GM23338 (cell line): ENCODE data around the gene SF1. TPM values are rescaled to one million over a fixed set of nuclear protein-coding genes. Genes with fewer than 3 reads are reported as not detected.
A peak's percentile ranks its signal among the peaks of the same experiment; 100 is the strongest.

Experiments
- ATAC-seq: fragments of 200-7000 bp; cut with Tn5 transposase; 3 replicates; pipeline ENCODE4 v1.9.1; 2020
- DNase-seq: peaks from one replicate; pipeline ENCODE4 v3.0.0-alpha.2; 2015; ENCODE audit warnings: low spot score
- H2AFZ ChIP-seq: fragments of 200-600 bp; sonication (generic); 2 replicates; pipeline ENCODE4 v1.8.0; 2016; ENCODE audit warnings: antibody characterized with exemption, mild to moderate bottlenecking, moderate library complexity
- H3F3A ChIP-seq: fragments of 200-600 bp; sonication (generic); replicated peaks from 2 replicates; pipeline ENCODE4 v1.8.0; 2017; ENCODE audit warnings: antibody characterized with exemption, mixed run types, low read depth
- H3K27ac ChIP-seq: fragments of 200-600 bp; sonication (generic); 2 replicates; pipeline ENCODE4 v1.6.1; 2016; ENCODE audit warnings: low read depth
- H3K27me3 ChIP-seq: fragments of 200-600 bp; sonication (generic); 2 replicates; pipeline ENCODE4 v1.8.0; 2016; ENCODE audit warnings: mild to moderate bottlenecking, mixed run types, moderate library complexity; ENCODE audit not compliant: insufficient read depth
- H3K36me3 ChIP-seq: fragments of 200-600 bp; sonication (generic); 2 replicates; pipeline ENCODE4 v1.8.0; 2016; ENCODE audit warnings: mild to moderate bottlenecking; ENCODE audit not compliant: insufficient read depth
- H3K4me1 ChIP-seq: fragments of 200-600 bp; sonication (generic); 2 replicates; pipeline ENCODE4 v1.8.0; 2016; ENCODE audit warnings: mild to moderate bottlenecking, moderate library complexity; ENCODE audit not compliant: insufficient read depth
- H3K4me2 ChIP-seq: fragments of 200-600 bp; sonication (generic); 2 replicates; pipeline ENCODE4 v1.7.1; 2017; ENCODE audit warnings: mixed run types
- H3K4me3 ChIP-seq: fragments of 200-600 bp; sonication (generic); 2 replicates; pipeline ENCODE4 v1.6.1; 2016; ENCODE audit warnings: mixed run types
- H3K79me2 ChIP-seq: fragments of 200-600 bp; sonication (generic); replicated peaks from 2 replicates; pipeline ENCODE4 v1.8.0; 2017; ENCODE audit warnings: mild to moderate bottlenecking; ENCODE audit not compliant: insufficient read depth
- H3K9me2 ChIP-seq: fragments of 200-600 bp; sonication (generic); 2 replicates; pipeline ENCODE4 v1.8.0; 2017; ENCODE audit not compliant: insufficient read depth
- H4K20me1 ChIP-seq: fragments of 200-600 bp; sonication (generic); replicated peaks from 2 replicates; pipeline ENCODE4 v1.8.0; 2017; ENCODE audit warnings: mild to moderate bottlenecking; ENCODE audit not compliant: insufficient read depth
- H3K27ac Mint-ChIP-seq: 2 replicates; pipeline ENCODE4 v1.8.0; 2020; ENCODE audit warnings: inconsistent platforms, mild to moderate bottlenecking, moderate library complexity, mixed read lengths
- H3K27me3 Mint-ChIP-seq: 3 replicates; pipeline ENCODE4 v1.8.0; 2022; ENCODE audit warnings: low read depth, mild to moderate bottlenecking, moderate library complexity, mixed read lengths, inconsistent platforms; ENCODE audit not compliant: insufficient read depth, poor library complexity
- H3K36me3 Mint-ChIP-seq: 3 replicates; pipeline ENCODE4 v1.8.0; 2021; ENCODE audit warnings: low read depth, mild to moderate bottlenecking, inconsistent platforms, moderate library complexity, mixed read lengths
- H3K4me1 Mint-ChIP-seq: 3 replicates; pipeline ENCODE4 v1.8.0; 2020; ENCODE audit warnings: mild to moderate bottlenecking, inconsistent platforms, mixed read lengths
- H3K4me3 Mint-ChIP-seq: 3 replicates; pipeline ENCODE4 v1.8.0; 2021; ENCODE audit warnings: moderate library complexity, mild to moderate bottlenecking, inconsistent platforms, mixed read lengths
- H3K9me3 Mint-ChIP-seq: 3 replicates; pipeline ENCODE4 v1.8.0; 2020; ENCODE audit warnings: moderate library complexity, mild to moderate bottlenecking, inconsistent platforms, mixed read lengths
- ZNF462 ChIP-seq: fragments of 250-450 bp; sonication (Bioruptor Pico); IDR thresholded peaks from 2 replicates; pipeline ENCODE4 v1.5.0; 2020; ENCODE audit warnings: mild to moderate bottlenecking, moderate library complexity
- polyA plus RNA-seq: library from polyadenylated mRNA; unstranded; fragments of >200 nt; fragmentation: Nextera tagmentation; extraction: Ambion mirVana; gene quantifications from 2 replicates; pipeline ENCODE4 v1.2.1, GENCODE V29; 2016
- total RNA-seq: library from RNA; depleted of rRNA; stranded (reverse); fragments of >200 nt; shearing (Covaris generic); gene quantifications from 2 replicates; pipeline ENCODE4 v1.2.3, GENCODE V29; 2014
- TF ChIP-seq, protein P1 (sequence below): IDR thresholded peaks from 2 replicates; pipeline ENCODE4 v1.6.1; 2016; ENCODE audit warnings: antibody characterized with exemption

The SF1 gene
- total and polyA plus RNA-seq, 2 experiments from 2014 or later, result 76.9 to 252 TPM

- H2AFZ ChIP-seq, result peak overlapping the region; percentile 43
These were observed 36.1 kb downstream of the SF1 start for GRCh38 chr11:64742087-64742888.

More at GRCh38 chr11:64742087-64742888, 36.1 kb downstream of the SF1 start:
- no peaks in the 10 kb centered on the region for H3K36me3 ChIP-seq
- peaks cover 41% of the 10 kb centered on the region for H3K4me1 ChIP-seq
- H3K27me3 ChIP-seq, result peaks cover 34% of the 10 kb centered on the region
- no peaks in the 10 kb centered on the region for H3K9me2 ChIP-seq
- peak overlapping the region; percentile 92 for H3K4me2 ChIP-seq
- DNase-seq (peak; percentile 72), ATAC-seq (peak; percentile 2)
- peaks cover 18% of the 10 kb centered on the region for H3F3A ChIP-seq
- no peak overlapping the region for H3K27ac ChIP-seq
- Mint-ChIP-seq H3K9me3 (no peaks in the 10 kb centered on the region; the same call in 2 of the 3 replicates), H3K27me3 (peaks cover 39% of the 10 kb centered on the region), H3K4me3 (peak overlapping the region; percentile 74), H3K36me3 (peaks cover 29% of the 10 kb centered on the region), H3K4me1 (peaks cover 37% of the 10 kb centered on the region), H3K27ac (no peak overlapping the region)
- no peaks in the 10 kb centered on the region for H4K20me1 ChIP-seq
- no peaks in the 10 kb centered on the region for H3K79me2 ChIP-seq
- TF ChIP-seq ZNF462 (CRISPR knock-in tag), result no peak
- TF ChIP-seq, protein P1, sequence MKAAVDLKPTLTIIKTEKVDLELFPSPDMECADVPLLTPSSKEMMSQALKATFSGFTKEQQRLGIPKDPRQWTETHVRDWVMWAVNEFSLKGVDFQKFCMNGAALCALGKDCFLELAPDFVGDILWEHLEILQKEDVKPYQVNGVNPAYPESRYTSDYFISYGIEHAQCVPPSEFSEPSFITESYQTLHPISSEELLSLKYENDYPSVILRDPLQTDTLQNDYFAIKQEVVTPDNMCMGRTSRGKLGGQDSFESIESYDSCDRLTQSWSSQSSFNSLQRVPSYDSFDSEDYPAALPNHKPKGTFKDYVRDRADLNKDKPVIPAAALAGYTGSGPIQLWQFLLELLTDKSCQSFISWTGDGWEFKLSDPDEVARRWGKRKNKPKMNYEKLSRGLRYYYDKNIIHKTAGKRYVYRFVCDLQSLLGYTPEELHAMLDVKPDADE, result 0 out of 2 replicates have a peak, but pooled peaks have one; percentile 41
- H3K4me3 ChIP-seq, result peak overlapping the region; percentile 84
